ENCODE measurements around the gene PTGR3. TPM values are rescaled to one million over a fixed set of nuclear protein-coding genes. Genes with fewer than 3 reads are reported as not detected.

PTGR3 gene
- total RNA-seq, 2 experiments from 2014 or later, result 14.1 to 14.3 TPM

- Histone ChIP-seq H3K4me1 (ENCODE audit: insufficient read depth, low read length) (peaks cover 51% of the 10 kb centered on the region), H3K27me3 (ENCODE audit: control insufficient read depth in 1 of 2, insufficient read depth in 2 of 2, low read length in 2 of 2) (no peaks in the 10 kb centered on the region), H3K36me3 (ENCODE audit: insufficient read depth, low read length) (peaks cover 10% of the 10 kb centered on the region), H3K27ac (ENCODE audit: low read depth in 1 of 2, low read length in 2 of 2) (no peak overlapping the region), H3K4me3 (ENCODE audit: low read length) (no peak overlapping the region), H3K9me3 (ENCODE audit: control insufficient read depth in 1 of 2, insufficient read depth in 1 of 2, low read length in 2 of 2) (no peaks in the 10 kb centered on the region)
- H3K36me3 Mint-ChIP-seq (ENCODE audit: low read depth), result peaks cover 9% of the 10 kb centered on the region
- H3K27me3 Mint-ChIP-seq, result no peaks in the 10 kb centered on the region
- ChIA-PET CTCF (no interaction called here), POLR2A (interaction anchor here (3.7 kb wide), 1 partner anchor 16 kb away, joined by 12 read pairs; the partner anchor contains the start of gene TSHZ1)
- H3K4me1 Mint-ChIP-seq (ENCODE audit: low read depth), result peaks cover 78% of the 10 kb centered on the region
- intact Hi-C loops (cut with DNase I, micrococcal nuclease), result no loop called here
- ATAC-seq (ENCODE audit: poor library complexity), result no peak
- H3K9me3 Mint-ChIP-seq, result no peaks in the 10 kb centered on the region
- TF ChIP-seq CTCF (IDR thresholded peaks at IDR 0.05), result no peak
- no peak for DNase-seq
- H3K27ac Mint-ChIP-seq, result peak overlapping the region; percentile 25
- peak overlapping the region; percentile 63 for H3K4me3 Mint-ChIP-seq
These were observed 18.0 kb upstream of the PTGR3 start for GRCh38 chr18:75226956-75227316.

- no peaks in the 10 kb centered on the region for H3K27me3 Mint-ChIP-seq
These were observed 17.5 kb upstream of the PTGR3 start for GRCh38 chr18:75226286-75226955.

GRCh38 chr18:75223687-75224347 is 14.9 kb upstream of the PTGR3 start:
- peaks cover 94% of the 10 kb centered on the region for H3K4me1 Mint-ChIP-seq (ENCODE audit: low read depth)
- no peaks in the 10 kb centered on the region for H3K36me3 Mint-ChIP-seq (ENCODE audit: low read depth)
- POLR2A ChIA-PET, result interaction anchor here (3.1 kb wide), 1 partner anchor 14 kb away, joined by 13 read pairs; the partner anchor contains the start of genes PTGR3 and TSHZ1
- Histone ChIP-seq H3K27ac (ENCODE audit: low read depth in 1 of 2, low read length in 2 of 2) (no peak overlapping the region), H3K4me3 (ENCODE audit: low read length) (no peak overlapping the region), H3K36me3 (ENCODE audit: insufficient read depth, low read length) (no peaks in the 10 kb centered on the region), H3K27me3 (ENCODE audit: control insufficient read depth in 1 of 2, insufficient read depth in 2 of 2, low read length in 2 of 2) (no peaks in the 10 kb centered on the region), H3K9me3 (ENCODE audit: control insufficient read depth in 1 of 2, insufficient read depth in 1 of 2, low read length in 2 of 2) (no peaks in the 10 kb centered on the region), H3K4me1 (ENCODE audit: insufficient read depth, low read length) (peaks cover 43% of the 10 kb centered on the region)
- DNase-seq (no peak), ATAC-seq (ENCODE audit: poor library complexity) (no peak)
- CTCF ChIA-PET, result interaction anchor here (0.7 to 1.0 kb wide), 2 partner anchors 9 to 284 kb away, joined by 3 to 4 read pairs; no protein-coding TSS in a partner anchor
- H3K27me3 Mint-ChIP-seq, result no peaks in the 10 kb centered on the region
- H3K27ac Mint-ChIP-seq, result peak overlapping the region; percentile 49
- TF ChIP-seq CTCF (IDR thresholded peaks at IDR 0.05), result no peak
- no peak overlapping the region for H3K4me3 Mint-ChIP-seq
- H3K9me3 Mint-ChIP-seq, result no peaks in the 10 kb centered on the region
- intact Hi-C loops (cut with DNase I, micrococcal nuclease), result no loop called here

More at GRCh38 chr18:75226286-75226955, 17.5 kb upstream of the PTGR3 start:
- POLR2A ChIA-PET, result interaction anchor here (3.1 kb wide), 1 partner anchor 17 kb away, joined by 13 read pairs; the partner anchor contains the start of genes PTGR3 and TSHZ1
- H3K4me3 Mint-ChIP-seq, result peak overlapping the region; percentile 32
- TF ChIP-seq CTCF (IDR thresholded peaks at IDR 0.05), result no peak
- Histone ChIP-seq H3K36me3 (ENCODE audit: insufficient read depth, low read length) (peaks cover 10% of the 10 kb centered on the region), H3K27ac (ENCODE audit: low read depth in 1 of 2, low read length in 2 of 2) (no peak overlapping the region), H3K9me3 (ENCODE audit: control insufficient read depth in 1 of 2, insufficient read depth in 1 of 2, low read length in 2 of 2) (no peaks in the 10 kb centered on the region), H3K4me1 (ENCODE audit: insufficient read depth, low read length) (peaks cover 52% of the 10 kb centered on the region), H3K27me3 (ENCODE audit: control insufficient read depth in 1 of 2, insufficient read depth in 2 of 2, low read length in 2 of 2) (no peaks in the 10 kb centered on the region), H3K4me3 (ENCODE audit: low read length) (no peak overlapping the region)
- CTCF ChIA-PET, result interaction anchor here (1.3 kb wide), 1 partner anchor 12 kb away, joined by 4 read pairs; no protein-coding TSS in a partner anchor
- peaks cover 83% of the 10 kb centered on the region for H3K4me1 Mint-ChIP-seq (ENCODE audit: low read depth)
- DNase-seq, result no peak
- intact Hi-C loops (cut with DNase I, micrococcal nuclease), result no loop called here
- H3K36me3 Mint-ChIP-seq (ENCODE audit: low read depth), result peaks cover 9% of the 10 kb centered on the region
- peak; percentile 45 for ATAC-seq (ENCODE audit: poor library complexity)
- no peaks in the 10 kb centered on the region for H3K9me3 Mint-ChIP-seq
- peak overlapping the region; percentile 25 for H3K27ac Mint-ChIP-seq
